22Rv1 (cell line): Measurements from ENCODE around the gene UNC119B.

ENCODE experiments used
- ZFX ChIP-seq: fragments of 450-650 bp; IDR thresholded peaks from 2 replicates; pipeline ENCODE4 v1.6.1; 2017; ENCODE audit warnings: antibody characterized with exemption, borderline replicate concordance
- TF ChIP-seq, protein P1 (sequence below): fragments of 450-650 bp; IDR thresholded peaks from 2 replicates; pipeline ENCODE4 v1.5.1; 2017; ENCODE audit warnings: mild to moderate bottlenecking

DNA sequence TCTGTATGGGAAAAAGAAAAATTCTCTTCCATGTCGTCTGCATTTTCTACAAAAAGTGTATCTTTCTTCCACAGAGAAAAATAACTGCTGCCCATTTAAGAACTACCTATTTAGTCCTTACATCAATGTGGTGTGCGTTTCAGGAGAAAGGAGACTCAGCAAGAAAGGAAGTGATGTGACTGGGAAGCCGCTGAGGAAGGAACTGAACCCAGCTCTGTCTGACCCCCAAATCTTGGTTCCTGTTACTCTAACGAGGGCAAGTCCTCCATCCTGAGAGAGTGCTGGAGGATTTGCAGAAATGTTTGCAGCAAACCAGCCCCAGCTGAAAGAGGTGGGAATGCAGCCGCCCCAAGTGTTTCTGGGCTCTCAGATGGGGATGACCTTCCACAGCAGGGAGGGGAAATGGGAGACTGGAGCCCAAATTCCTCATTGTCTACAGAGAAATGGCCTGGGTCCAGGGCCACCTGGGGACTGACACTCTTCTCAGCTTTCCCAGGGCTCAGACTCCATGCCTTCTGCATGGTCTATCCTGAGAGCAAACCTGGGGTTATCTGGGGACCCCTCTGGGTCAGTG lies 30.0 kb upstream of the UNC119B start:
- TF ChIP-seq, protein P1, sequence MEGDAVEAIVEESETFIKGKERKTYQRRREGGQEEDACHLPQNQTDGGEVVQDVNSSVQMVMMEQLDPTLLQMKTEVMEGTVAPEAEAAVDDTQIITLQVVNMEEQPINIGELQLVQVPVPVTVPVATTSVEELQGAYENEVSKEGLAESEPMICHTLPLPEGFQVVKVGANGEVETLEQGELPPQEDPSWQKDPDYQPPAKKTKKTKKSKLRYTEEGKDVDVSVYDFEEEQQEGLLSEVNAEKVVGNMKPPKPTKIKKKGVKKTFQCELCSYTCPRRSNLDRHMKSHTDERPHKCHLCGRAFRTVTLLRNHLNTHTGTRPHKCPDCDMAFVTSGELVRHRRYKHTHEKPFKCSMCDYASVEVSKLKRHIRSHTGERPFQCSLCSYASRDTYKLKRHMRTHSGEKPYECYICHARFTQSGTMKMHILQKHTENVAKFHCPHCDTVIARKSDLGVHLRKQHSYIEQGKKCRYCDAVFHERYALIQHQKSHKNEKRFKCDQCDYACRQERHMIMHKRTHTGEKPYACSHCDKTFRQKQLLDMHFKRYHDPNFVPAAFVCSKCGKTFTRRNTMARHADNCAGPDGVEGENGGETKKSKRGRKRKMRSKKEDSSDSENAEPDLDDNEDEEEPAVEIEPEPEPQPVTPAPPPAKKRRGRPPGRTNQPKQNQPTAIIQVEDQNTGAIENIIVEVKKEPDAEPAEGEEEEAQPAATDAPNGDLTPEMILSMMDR = no peak
- TF ChIP-seq ZFX = no peak
